KMS-11 (cell line): ENCODE data around the gene CFAP65.

Experiments used
- H2AFZ ChIP-seq: fragments of 200-600 bp; sonication (generic); 2 replicates; pipeline ENCODE4 v1.6.1; 2016; ENCODE audit warnings: antibody characterized with exemption, mixed run types, low read depth
- H3K27ac ChIP-seq: fragments of 200-600 bp; sonication (generic); 2 replicates; pipeline ENCODE4 v1.6.1; 2016; ENCODE audit warnings: mild to moderate bottlenecking, mixed run types
- H3K27me3 ChIP-seq: fragments of 200-600 bp; sonication (generic); 2 replicates; pipeline ENCODE4 v1.6.1; 2017; ENCODE audit warnings: mild to moderate bottlenecking, low read depth, mixed run types, moderate library complexity; ENCODE audit not compliant: insufficient read depth
- H3K36me3 ChIP-seq: fragments of 200-600 bp; sonication (generic); 2 replicates; pipeline ENCODE4 v1.6.1; 2017; ENCODE audit warnings: mild to moderate bottlenecking, mixed run types; ENCODE audit not compliant: insufficient read depth
- H3K4me1 ChIP-seq: fragments of 200-600 bp; sonication (generic); 2 replicates; pipeline ENCODE4 v1.6.1; 2016; ENCODE audit warnings: mild to moderate bottlenecking, low read depth, mixed run types; ENCODE audit not compliant: poor library complexity, severe bottlenecking
- H3K4me2 ChIP-seq: fragments of 200-600 bp; sonication (generic); 2 replicates; pipeline ENCODE4 v1.7.0; 2016; ENCODE audit warnings: mild to moderate bottlenecking, mixed run types
- H3K4me3 ChIP-seq: fragments of 200-600 bp; sonication (generic); IDR thresholded peaks from 2 replicates; pipeline ENCODE4 v1.6.1; 2017; ENCODE audit warnings: low read depth, low read length, mixed read lengths; ENCODE audit not compliant: insufficient read depth
- H3K79me2 ChIP-seq: fragments of 200-600 bp; sonication (generic); 2 replicates; pipeline ENCODE4 v1.6.1; 2016; ENCODE audit warnings: low read depth, mixed run types; ENCODE audit not compliant: insufficient read depth
- H3K9ac ChIP-seq: fragments of 200-600 bp; sonication (generic); 2 replicates; pipeline ENCODE4 v1.6.1; 2016; ENCODE audit warnings: mild to moderate bottlenecking, mixed run types
- H4K20me1 ChIP-seq: fragments of 200-600 bp; sonication (generic); 2 replicates; pipeline ENCODE4 v1.6.1; 2016; ENCODE audit warnings: mild to moderate bottlenecking, mixed run types; ENCODE audit not compliant: insufficient read depth
- CTCF ChIP-seq: fragments of 200-600 bp; sonication (generic); conservative IDR thresholded peaks from 2 replicates; pipeline ENCODE4 v1.6.1; 2017; ENCODE audit warnings: low read depth, mild to moderate bottlenecking, antibody characterized with exemption, low read length, moderate library complexity, mixed read lengths

The CFAP65 gene

GRCh38 chr2:219087361-219087760, 46.0 kb upstream of the CFAP65 start:
- no peaks in the 10 kb centered on the region for H3K4me1 ChIP-seq
- no peaks in the 10 kb centered on the region for H4K20me1 ChIP-seq
- no peak overlapping the region for H3K4me3 ChIP-seq
- H3K4me2 ChIP-seq: no peak overlapping the region
- no peaks in the 10 kb centered on the region for H3K36me3 ChIP-seq
- TF ChIP-seq CTCF: no peak
- no peaks in the 10 kb centered on the region for H3K79me2 ChIP-seq
- H3K27ac ChIP-seq: no peak overlapping the region
- no peak overlapping the region for H3K9ac ChIP-seq
- H2AFZ ChIP-seq: no peak overlapping the region
- no peaks in the 10 kb centered on the region for H3K27me3 ChIP-seq

- TF ChIP-seq CTCF: no peak
- Histone ChIP-seq H3K27ac (no peak overlapping the region), H3K9ac (no peak overlapping the region)
Measured at GRCh38 chr2:219086196-219086595, 44.9 kb upstream of the CFAP65 start.

GRCh38 chr2:219084791-219085190, 43.5 kb upstream of the CFAP65 start:
- no peak for TF ChIP-seq CTCF
- no peak overlapping the region for H3K9ac ChIP-seq
- no peak overlapping the region for H3K27ac ChIP-seq
- H3K4me1 ChIP-seq: no peaks in the 10 kb centered on the region
- no peaks in the 10 kb centered on the region for H3K79me2 ChIP-seq
- no peaks in the 10 kb centered on the region for H4K20me1 ChIP-seq
- H3K36me3 ChIP-seq: no peaks in the 10 kb centered on the region
- no peaks in the 10 kb centered on the region for H3K27me3 ChIP-seq
- no peak overlapping the region for H3K4me2 ChIP-seq
- H3K4me3 ChIP-seq: no peak overlapping the region
- no peak overlapping the region for H2AFZ ChIP-seq

More at GRCh38 chr2:219086196-219086595, 44.9 kb upstream of the CFAP65 start:
- H3K79me2 ChIP-seq: no peaks in the 10 kb centered on the region
- no peaks in the 10 kb centered on the region for H3K36me3 ChIP-seq
- H3K4me2 ChIP-seq: no peak overlapping the region
- no peak overlapping the region for H3K4me3 ChIP-seq
- H3K4me1 ChIP-seq: no peaks in the 10 kb centered on the region
- no peaks in the 10 kb centered on the region for H3K27me3 ChIP-seq
- H4K20me1 ChIP-seq: no peaks in the 10 kb centered on the region
- no peak overlapping the region for H2AFZ ChIP-seq

GRCh38 chr2:219082332-219082958, 41.1 kb upstream of the CFAP65 start:
- Histone ChIP-seq H3K4me2 (no peak overlapping the region), H3K79me2 (no peaks in the 10 kb centered on the region), H3K9ac (no peak overlapping the region), H4K20me1 (no peaks in the 10 kb centered on the region), H3K27ac (no peak overlapping the region), H2AFZ (no peak overlapping the region), H3K4me3 (no peak overlapping the region), H3K27me3 (no peaks in the 10 kb centered on the region), H3K36me3 (no peaks in the 10 kb centered on the region), H3K4me1 (no peaks in the 10 kb centered on the region)
- no peak for TF ChIP-seq CTCF
